ENCODE measurements around the gene PRDX5. TPM values are rescaled to one million over a fixed set of nuclear protein-coding genes. Genes with fewer than 3 reads are reported as not detected.

The PRDX5 gene
- total and polyA plus RNA-seq, 10 of the 15 experiments (the other 5 are each of a cell fraction or from before 2014, with no cell fraction given) = 95.7 to 406 (median 240) TPM

GRCh38 chr11:64304032-64304315, 13.9 kb upstream of the PRDX5 start:
- SMC1A ChIA-PET (ENCODE audit: uncharacterized antibody, unreplicated experiment) = interaction anchor here (0.7 to 5.7 kb wide), 9 partner anchors 14 to 151 kb away, joined by 3 to 98 read pairs (median 7); partner anchors contain the start of genes FERMT3, FKBP2, PRDX5 and TRMT112
- Histone ChIP-seq H3K79me2 (ENCODE audit: control insufficient read depth, insufficient read depth, low read length) (peaks cover 22% of the 10 kb centered on the region), H3K4me3 (peak overlapping the region; percentile 72), H4K20me1 (ENCODE audit: control insufficient read depth, insufficient read depth) (no peaks in the 10 kb centered on the region), H3K9ac (ENCODE audit: control insufficient read depth, insufficient read depth, low read length) (peak overlapping the region; percentile 81; the same call in 1 of the 2 replicates), H3K4me1 (ENCODE audit: control insufficient read depth, insufficient read depth, low read length) (peaks cover 27% of the 10 kb centered on the region), H3K9me3 (replicated peaks; ENCODE audit: control insufficient read depth, insufficient read depth, low read length) (no peaks in the 10 kb centered on the region), H3K36me3 (ENCODE audit: control insufficient read depth in 2 of 2, insufficient read depth in 2 of 2, low read length in 1 of 2) (peaks cover 0 to 3% of the 10 kb centered on the region in 2 experiments; a peak in 2 of 4 replicates), H2AFZ (ENCODE audit: control insufficient read depth, low read depth, low read length) (no peak overlapping the region), H3K27me3 (replicated peaks in 1 of 2; ENCODE audit: control insufficient read depth in 2 of 2, insufficient read depth in 2 of 2, low read length in 1 of 2) (peaks cover 5 to 17% of the 10 kb centered on the region in 2 experiments; a peak in 3 of 4 replicates), H3K4me2 (ENCODE audit: control insufficient read depth, insufficient read depth) (peak overlapping the region; percentile 46), H3K27ac (ENCODE audit: control insufficient read depth, insufficient read depth) (peak overlapping the region; percentile 90)
- 9% methylated on average over 5 of the region's 5 CpGs for WGBS (ENCODE audit: insufficient coverage, insufficient replicate concordance, low lambda C conversion rate, missing lambda C conversion rate)
- FAIRE-seq = no peak
- intact Hi-C loops (cut with micrococcal nuclease; ENCODE audit: unreplicated experiment) = loop anchor here (1.0 to 5.0 kb wide), 3 partner anchors 63 to 632 kb away; partner anchors contain the start of genes ATL3 and FKBP2
- no peak for DNase-seq (ENCODE audit: low read depth, low spot score)
- BruUV-seq (replicated peaks) = no TSS peak
- POLR2A ChIA-PET = interaction anchor here (0.6 to 5.8 kb wide), 17 partner anchors 13 to 319 kb away, joined by 3 to 70 read pairs (median 6); partner anchors contain the start of genes BAD, FERMT3, FKBP2 and NUDT22
- no peak for ATAC-seq
- RAD21 ChIA-PET (ENCODE audit: unreplicated experiment) = interaction anchor here (0.9 to 5.8 kb wide), 13 partner anchors 14 to 97 kb away, joined by 3 to 125 read pairs (median 7); partner anchors contain the start of genes FERMT3, FKBP2, GPR137 and NUDT22
- CTCF ChIA-PET = interaction anchor here (0.8 to 5.8 kb wide), 26 partner anchors 13 to 346 kb away, joined by 3 to 238 read pairs (median 6); partner anchors contain the start of genes BAD, CCDC88B, FERMT3 and GPR137
- in situ Hi-C loops (cut with MboI) = loop anchor here (5.0 kb wide), 1 partner anchor 102 kb away; no protein-coding TSS in a partner anchor
- TF ChIP-seq POLR2AphosphoS2 (IDR thresholded peaks at IDR 0.05; ENCODE audit: low read depth, low read length) = no peak
- TF ChIP-seq EGR1 (IDR thresholded peaks at IDR 0.05; ENCODE audit: borderline replicate concordance in 1 of 2, low read depth in 2 of 2, low read length in 2 of 2) = 0 out of 3 replicates have a peak, but pooled peaks of 1 of the 2 experiments have one; percentile 13

Measured in GM12878 (cell line).